ENCODE results near the gene NCKAP1.

DNA sequence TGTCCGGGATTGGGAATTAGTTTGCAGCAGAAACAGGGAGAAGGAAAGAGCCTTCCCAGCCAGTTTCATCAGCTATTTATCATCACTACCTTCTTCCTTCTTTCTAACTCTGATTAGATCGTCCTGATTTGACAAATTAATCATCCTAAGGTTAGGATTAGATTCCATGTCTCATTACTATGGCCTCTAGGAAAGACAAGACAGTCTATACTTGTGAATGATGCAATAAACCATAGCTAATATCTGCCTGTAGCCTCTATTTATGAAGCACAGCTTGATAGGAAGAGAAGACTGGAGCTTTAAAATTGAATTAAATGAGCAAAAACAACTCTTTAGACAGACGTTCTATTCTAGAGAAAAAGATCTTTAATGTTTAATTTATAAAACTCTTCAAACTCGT is 146.6 kb downstream of the NCKAP1 start:
- TF ChIP-seq, protein P1, sequence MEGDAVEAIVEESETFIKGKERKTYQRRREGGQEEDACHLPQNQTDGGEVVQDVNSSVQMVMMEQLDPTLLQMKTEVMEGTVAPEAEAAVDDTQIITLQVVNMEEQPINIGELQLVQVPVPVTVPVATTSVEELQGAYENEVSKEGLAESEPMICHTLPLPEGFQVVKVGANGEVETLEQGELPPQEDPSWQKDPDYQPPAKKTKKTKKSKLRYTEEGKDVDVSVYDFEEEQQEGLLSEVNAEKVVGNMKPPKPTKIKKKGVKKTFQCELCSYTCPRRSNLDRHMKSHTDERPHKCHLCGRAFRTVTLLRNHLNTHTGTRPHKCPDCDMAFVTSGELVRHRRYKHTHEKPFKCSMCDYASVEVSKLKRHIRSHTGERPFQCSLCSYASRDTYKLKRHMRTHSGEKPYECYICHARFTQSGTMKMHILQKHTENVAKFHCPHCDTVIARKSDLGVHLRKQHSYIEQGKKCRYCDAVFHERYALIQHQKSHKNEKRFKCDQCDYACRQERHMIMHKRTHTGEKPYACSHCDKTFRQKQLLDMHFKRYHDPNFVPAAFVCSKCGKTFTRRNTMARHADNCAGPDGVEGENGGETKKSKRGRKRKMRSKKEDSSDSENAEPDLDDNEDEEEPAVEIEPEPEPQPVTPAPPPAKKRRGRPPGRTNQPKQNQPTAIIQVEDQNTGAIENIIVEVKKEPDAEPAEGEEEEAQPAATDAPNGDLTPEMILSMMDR (IDR thresholded peaks at IDR 0.05): no peak
- TF ChIP-seq POLR2A (IDR thresholded peaks at IDR 0.05): no peak

Measured in body of pancreas (tissue), 4 donors.